Medulla oblongata (tissue), 1 donor: Measurements from ENCODE around the gene COX5B.
"Not testable (repeated sequence)": the region's sequence is repeated elsewhere in the genome, so short reads cannot be mapped to it uniquely, and the experiment has no call there.

ENCODE experiments used
- DNase-seq: peaks from one replicate; pipeline ENCODE4 v3.0.0-alpha.2; 2015; ENCODE audit errors: extremely low spot score

The COX5B gene

GRCh38 chr2:97673182-97673914, 27.5 kb downstream of the COX5B start:
- DNase-seq: no peak

- DNase-seq: no peak
These were observed 28.0 kb downstream of the COX5B start for GRCh38 chr2:97673915-97674283.

- DNase-seq: no peak
These were observed 29.7 kb downstream of the COX5B start for GRCh38 chr2:97675430-97676113.

- no peak for DNase-seq
These were observed 30.8 kb downstream of the COX5B start for GRCh38 chr2:97676620-97677019.

GRCh38 chr2:97677480-97677879, 31.6 kb downstream of the COX5B start:
- no peak for DNase-seq

GRCh38 chr2:97678298-97678697, 32.4 kb downstream of the COX5B start:
- no peak for DNase-seq

GRCh38 chr2:97687235-97687634, 41.4 kb downstream of the COX5B start:
- DNase-seq: not testable (repeated sequence)

- no peak for DNase-seq
These were observed 42.4 kb downstream of the COX5B start for GRCh38 chr2:97688062-97688827.

- DNase-seq: no peak
These were observed 45.3 kb downstream of the COX5B start for GRCh38 chr2:97691166-97691565.

GRCh38 chr2:97693476-97693875, 47.6 kb downstream of the COX5B start:
- no peak for DNase-seq

GRCh38 chr2:97695744-97696143, 49.9 kb downstream of the COX5B start:
- DNase-seq: no peak

GRCh38 chr2:97697252-97698235, 51.7 kb downstream of the COX5B start:
- DNase-seq: peak; percentile 94
